Mucosa of descending colon (tissue), 3 donors: ENCODE results near the gene UTS2B. TPM values are rescaled to one million over a fixed set of nuclear protein-coding genes. Genes with fewer than 3 reads are reported as not detected.
"Not testable (repeated sequence)": the region's sequence is repeated elsewhere in the genome, so short reads cannot be mapped to it uniquely, and the experiment has no call there.

ENCODE experiments used
- ATAC-seq: fragments of 200-7000 bp; cut with Tn5 transposase; one replicate; pipeline ENCODE4 v1.9.1; 2020; ENCODE audit warnings: mild to moderate bottlenecking, moderate library complexity
- DNase-seq, 3 donors: peaks; one replicate each; pipeline ENCODE4 v3.0.0-alpha.2; 2020
- H3K36me3 ChIP-seq: fragments of 200-600 bp; one replicate; pipeline ENCODE4 v1.8.0; 2021; ENCODE audit warnings: low read depth, mild to moderate bottlenecking
- H3K4me1 ChIP-seq: fragments of 200-600 bp; one replicate; pipeline ENCODE4 v1.8.0; 2021; ENCODE audit warnings: low read depth, mild to moderate bottlenecking
- H3K4me3 ChIP-seq: fragments of 200-600 bp; one replicate; pipeline ENCODE4 v1.8.0; 2021; ENCODE audit warnings: mild to moderate bottlenecking
- H3K9me3 ChIP-seq: fragments of 200-600 bp; one replicate; pipeline ENCODE4 v1.8.0; 2021; ENCODE audit warnings: mild to moderate bottlenecking
- intact Hi-C, 2 donors: fragments of 100-400 bp; cut with DNase I in 1 of 2; cut with micrococcal nuclease in 1 of 2; formaldehyde crosslinking; loops; one replicate each; pipeline versions ENCODE4 v1.11.0 to v1.11.1; 2022; cut with DNase I, micrococcal nuclease
- total RNA-seq, 3 donors: library from RNA; stranded (reverse); fragmentation: NEBNext Ultra II Directional in 2 of 3; extraction: Animal tissue kit (Norgen Biotek cat#: 25700) in 2 of 3; gene quantifications; one replicate each; pipeline versions ENCODE4 v1.2.1 to v1.2.4, GENCODE V29; 2021 to 2023
- TF ChIP-seq, protein P1 (sequence below): fragments of 200-600 bp; IDR thresholded peaks from one replicate; pipeline ENCODE4 v1.8.0; 2022; ENCODE audit warnings: antibody characterized with exemption, mild to moderate bottlenecking
- donor health status: DM: no; HTN: no; CAD: no; lungs with moderate emphysema.
- donor health status: DM: no; HTN: no; CAD: no.
- donor health status: DM: no; HTN: yes; CAD: no.

Gene UTS2B
- total RNA-seq, 3 donors from 2014 or later = 0.47 TPM; not detected in 2

DNA sequence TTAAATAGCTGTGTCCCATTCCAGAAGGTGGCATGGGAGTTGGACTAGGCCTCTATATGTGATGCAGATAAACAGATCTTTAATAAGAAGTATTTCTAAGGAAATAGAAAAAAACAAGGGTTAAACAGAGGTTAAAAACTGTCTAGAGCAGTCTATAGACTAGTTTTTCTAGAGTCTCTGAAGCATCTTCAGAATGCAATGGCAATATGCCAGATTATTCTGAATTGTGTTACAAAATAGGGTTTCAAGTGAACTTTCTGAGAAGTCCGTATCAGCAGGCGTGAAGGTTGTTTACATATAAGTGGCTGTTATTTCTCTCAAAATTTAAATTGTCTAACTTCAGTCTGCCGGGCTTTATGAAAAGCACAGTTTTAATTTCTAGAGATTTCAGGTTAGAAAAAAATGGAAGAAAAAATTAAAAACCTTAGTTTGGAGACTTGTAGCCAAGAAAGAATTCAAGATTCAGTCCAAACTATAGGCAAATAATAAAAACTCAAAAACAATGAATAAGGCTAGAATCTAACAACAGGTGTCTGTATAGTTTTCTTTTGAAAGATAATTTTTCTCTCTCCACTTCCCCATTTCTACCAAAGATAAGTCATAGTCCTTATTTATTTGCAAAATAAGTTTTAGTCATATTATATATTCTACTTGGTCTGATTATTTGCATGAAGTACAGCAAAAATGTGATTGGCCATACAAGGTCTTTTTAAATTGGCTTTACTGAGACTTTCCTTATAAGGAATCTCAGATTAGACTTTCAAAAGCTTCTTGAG lies 76.0 kb downstream of the UTS2B start:
- intact Hi-C loops = no loop called here
- no peak for DNase-seq
- Histone ChIP-seq H3K4me3 (no peak overlapping the region), H3K36me3 (no peaks in the 10 kb centered on the region), H3K9me3 (no peaks in the 10 kb centered on the region), H3K4me1 (no peaks in the 10 kb centered on the region)
- TF ChIP-seq, protein P1, sequence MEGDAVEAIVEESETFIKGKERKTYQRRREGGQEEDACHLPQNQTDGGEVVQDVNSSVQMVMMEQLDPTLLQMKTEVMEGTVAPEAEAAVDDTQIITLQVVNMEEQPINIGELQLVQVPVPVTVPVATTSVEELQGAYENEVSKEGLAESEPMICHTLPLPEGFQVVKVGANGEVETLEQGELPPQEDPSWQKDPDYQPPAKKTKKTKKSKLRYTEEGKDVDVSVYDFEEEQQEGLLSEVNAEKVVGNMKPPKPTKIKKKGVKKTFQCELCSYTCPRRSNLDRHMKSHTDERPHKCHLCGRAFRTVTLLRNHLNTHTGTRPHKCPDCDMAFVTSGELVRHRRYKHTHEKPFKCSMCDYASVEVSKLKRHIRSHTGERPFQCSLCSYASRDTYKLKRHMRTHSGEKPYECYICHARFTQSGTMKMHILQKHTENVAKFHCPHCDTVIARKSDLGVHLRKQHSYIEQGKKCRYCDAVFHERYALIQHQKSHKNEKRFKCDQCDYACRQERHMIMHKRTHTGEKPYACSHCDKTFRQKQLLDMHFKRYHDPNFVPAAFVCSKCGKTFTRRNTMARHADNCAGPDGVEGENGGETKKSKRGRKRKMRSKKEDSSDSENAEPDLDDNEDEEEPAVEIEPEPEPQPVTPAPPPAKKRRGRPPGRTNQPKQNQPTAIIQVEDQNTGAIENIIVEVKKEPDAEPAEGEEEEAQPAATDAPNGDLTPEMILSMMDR = no peak
- no peak for ATAC-seq

DNA sequence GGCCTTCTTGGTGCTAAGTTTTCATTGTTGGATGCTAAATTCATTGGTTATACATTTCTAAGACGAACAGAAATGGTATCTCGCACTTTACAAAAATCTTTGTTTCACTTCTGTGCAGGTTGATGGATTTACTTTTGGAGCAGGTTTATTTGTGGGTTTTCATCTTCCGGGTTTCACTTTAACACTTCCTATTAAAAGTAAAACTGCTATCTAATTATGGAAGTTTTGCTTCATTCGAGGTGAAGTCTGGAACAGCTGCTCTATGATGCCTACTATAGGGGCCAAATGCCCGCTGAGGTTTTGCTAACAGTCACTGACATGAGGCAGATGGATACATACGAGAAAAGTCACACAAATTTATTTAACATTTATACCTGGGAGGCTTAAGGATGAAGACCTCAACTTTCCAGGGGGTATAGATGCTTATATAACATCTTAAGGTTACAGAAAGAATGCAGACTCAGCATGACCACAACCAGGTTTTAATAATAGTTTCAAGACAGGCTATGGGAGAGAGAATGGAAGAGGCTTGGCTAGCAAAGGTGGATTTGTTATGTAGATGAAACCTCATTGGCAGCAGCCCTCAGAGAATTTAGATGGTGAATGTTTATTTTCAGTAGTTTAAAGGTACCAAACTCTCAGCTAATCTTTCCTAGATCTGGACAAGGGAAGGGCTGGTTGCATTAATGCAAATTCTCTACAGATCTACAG lies 77.1 kb downstream of the UTS2B start:
- ATAC-seq (no peak), DNase-seq (no peak)
- H3K9me3 ChIP-seq = no peaks in the 10 kb centered on the region
- intact Hi-C loops = no loop called here
- H3K36me3 ChIP-seq = no peaks in the 10 kb centered on the region
- TF ChIP-seq, protein P1 = no peak
- H3K4me1 ChIP-seq = no peaks in the 10 kb centered on the region
- H3K4me3 ChIP-seq = no peak overlapping the region

DNA sequence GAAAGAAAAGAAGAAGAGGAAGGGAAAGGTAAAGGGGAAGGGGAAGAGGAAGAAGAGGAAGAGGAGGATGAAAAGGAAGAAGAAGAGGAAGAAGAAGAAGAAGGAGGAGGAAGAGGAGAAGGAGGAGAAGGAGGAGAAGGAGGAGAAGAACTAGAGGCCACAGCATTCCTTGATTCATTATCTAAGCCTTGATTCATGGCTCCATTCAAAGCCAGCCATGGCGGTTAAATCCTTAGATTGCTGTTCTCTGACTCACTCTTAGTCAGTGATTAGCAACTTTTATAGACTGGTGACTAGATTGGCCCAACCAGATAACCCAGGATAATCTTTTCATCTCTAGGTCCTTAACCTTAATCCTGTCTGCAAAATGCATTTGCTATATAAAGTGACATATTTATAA lies 83.7 kb downstream of the UTS2B start:
- ATAC-seq = peak; percentile 81
- Histone ChIP-seq H3K36me3 (no peaks in the 10 kb centered on the region), H3K4me3 (no peak overlapping the region), H3K4me1 (no peaks in the 10 kb centered on the region), H3K9me3 (no peaks in the 10 kb centered on the region)
- intact Hi-C loops = loop anchor here in 1 of 2 donors (10.0 kb wide), 1 partner anchor 168 kb away; no protein-coding TSS in a partner anchor
- TF ChIP-seq, protein P1 = no peak
- no peak for DNase-seq

DNA sequence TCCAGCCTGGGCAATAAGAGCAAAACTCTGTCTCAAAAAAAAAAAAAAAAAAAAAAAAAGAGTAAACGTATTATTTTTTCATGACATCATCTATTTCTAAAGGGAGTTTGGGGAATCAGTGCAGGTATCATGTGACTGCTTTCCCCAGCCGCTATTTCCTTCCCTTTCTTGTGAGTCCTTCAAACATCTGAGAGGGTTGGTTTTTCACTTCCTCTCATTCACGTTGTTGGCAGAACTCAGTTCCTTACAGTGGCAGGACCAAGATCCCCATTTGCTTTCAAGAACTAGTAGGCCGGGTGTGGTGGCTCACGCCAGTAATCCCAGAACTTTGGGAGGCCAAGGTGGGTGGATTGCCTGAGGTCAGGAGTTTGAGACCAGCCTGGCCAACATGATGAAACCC lies 84.3 kb downstream of the UTS2B start:
- H3K4me3 ChIP-seq, H3K9me3 ChIP-seq, H3K4me1 ChIP-seq, H3K36me3 ChIP-seq: not testable (repeated sequence)
- DNase-seq (peak in 1 of 3 donors; percentile 26), ATAC-seq (peak; percentile 64)
- intact Hi-C loops = loop anchor here in 1 of 2 donors (10.0 kb wide), 1 partner anchor 169 kb away; no protein-coding TSS in a partner anchor

DNA sequence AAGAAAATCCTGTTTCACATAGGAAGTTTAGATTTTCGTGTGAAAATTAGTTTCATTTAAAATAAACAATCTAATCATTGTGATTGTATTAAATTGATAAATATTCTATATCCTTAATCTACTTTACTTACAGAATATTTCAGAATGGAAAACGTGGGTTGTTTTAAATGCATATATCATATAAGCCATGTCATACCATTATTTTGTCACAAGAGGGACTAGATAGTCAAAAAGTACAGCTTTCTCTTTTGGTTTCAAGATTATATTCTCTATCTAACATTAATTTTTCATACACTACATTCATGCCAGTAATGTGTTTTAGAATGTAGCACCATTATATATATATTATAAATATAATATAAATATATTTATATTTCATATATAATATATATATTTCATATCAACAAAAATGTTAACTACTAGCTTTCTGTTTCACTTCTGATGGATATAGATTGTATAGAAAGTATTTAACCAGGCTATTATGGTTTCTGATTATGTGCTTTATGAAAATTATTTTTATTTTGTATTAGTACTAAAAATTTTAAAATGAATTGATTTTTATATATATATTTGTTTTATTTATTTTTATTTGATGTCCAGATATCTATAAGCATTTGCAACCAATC lies 86.0 kb downstream of the UTS2B start:
- Histone ChIP-seq H3K36me3 (no peaks in the 10 kb centered on the region), H3K9me3 (no peaks in the 10 kb centered on the region), H3K4me3 (no peak overlapping the region), H3K4me1 (no peaks in the 10 kb centered on the region)
- intact Hi-C loops = loop anchor here in 1 of 2 donors (10.0 kb wide), 1 partner anchor 170 kb away; no protein-coding TSS in a partner anchor
- ATAC-seq (no peak), DNase-seq (no peak)
- TF ChIP-seq, protein P1 = no peak
